Neuron (in vitro differentiated cells): ENCODE data around the gene EDA.

Experiments
- H2AFZ ChIP-seq: one replicate; pipeline ENCODE4 v1.6.1; 2013; ENCODE audit warnings: low read depth, mild to moderate bottlenecking, inconsistent platforms, low read length, moderate library complexity
- H3K27me3 ChIP-seq: one replicate; pipeline ENCODE4 v1.6.1; 2013; ENCODE audit warnings: low read length; ENCODE audit not compliant: insufficient read depth
- H3K36me3 ChIP-seq: one replicate; pipeline ENCODE4 v1.6.1; 2013; ENCODE audit warnings: low read length; ENCODE audit not compliant: insufficient read depth
- H3K4me1 ChIP-seq: one replicate; pipeline ENCODE4 v1.6.1; 2013; ENCODE audit warnings: low read length; ENCODE audit not compliant: insufficient read depth
- H3K4me3 ChIP-seq: 2 replicates; pipeline ENCODE4 v1.5.1; 2013; ENCODE audit warnings: mild to moderate bottlenecking, low read length, moderate library complexity
- H3K9me3 ChIP-seq: one replicate; pipeline ENCODE4 v1.6.1; 2013; ENCODE audit warnings: low read length

Gene EDA

DNA sequence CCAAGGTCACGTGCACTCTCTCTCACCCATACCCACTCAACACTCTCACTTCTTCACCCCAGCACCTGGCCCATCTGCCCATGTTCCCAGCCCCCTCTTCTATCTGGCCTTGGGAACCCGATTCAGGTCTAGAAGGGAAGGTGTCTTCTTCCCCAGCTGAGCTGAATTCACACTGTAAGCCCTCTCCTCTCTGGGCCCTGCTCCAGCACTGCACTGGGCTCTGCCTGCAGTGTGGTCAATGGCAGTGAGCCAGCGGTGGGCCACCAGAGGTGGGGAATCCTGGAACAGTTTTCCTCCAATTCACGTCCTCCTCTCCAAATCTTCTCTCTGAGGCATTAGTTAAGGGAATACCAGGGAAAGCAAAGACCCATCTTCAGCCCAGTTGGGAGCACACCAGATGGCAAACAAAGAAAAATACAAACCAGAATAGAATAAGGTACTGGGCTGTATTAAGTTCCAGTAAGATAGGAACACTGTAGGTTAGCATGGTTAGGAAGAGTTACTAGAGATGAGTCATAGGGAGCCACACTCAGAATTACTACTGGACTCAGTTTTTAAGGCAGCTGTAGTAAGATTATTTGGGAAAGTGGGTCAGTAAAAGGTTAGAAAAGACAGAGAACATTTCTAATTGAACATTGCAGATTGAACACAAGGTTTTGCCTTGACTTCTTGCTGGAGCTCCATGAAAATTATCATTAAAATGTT, 428.8 kb downstream of the EDA start:
- H3K27me3 ChIP-seq, result peaks cover 8% of the 10 kb centered on the region
- H3K4me1 ChIP-seq, result no peaks in the 10 kb centered on the region
- H3K4me3 ChIP-seq, result no peak overlapping the region
- no peak overlapping the region for H2AFZ ChIP-seq
- no peaks in the 10 kb centered on the region for H3K9me3 ChIP-seq
- no peaks in the 10 kb centered on the region for H3K36me3 ChIP-seq

GRCh38 chrX:70046978-70047377, 431.1 kb downstream of the EDA start:
- Histone ChIP-seq H3K9me3 (no peaks in the 10 kb centered on the region), H3K4me1 (no peaks in the 10 kb centered on the region), H3K36me3 (no peaks in the 10 kb centered on the region), H3K27me3 (peaks cover 2% of the 10 kb centered on the region), H3K4me3 (no peak overlapping the region), H2AFZ (no peak overlapping the region)

GRCh38 chrX:70049406-70049805, 433.5 kb downstream of the EDA start:
- Histone ChIP-seq H3K4me1 (no peaks in the 10 kb centered on the region), H3K27me3 (peaks cover 2% of the 10 kb centered on the region), H2AFZ (no peak overlapping the region), H3K9me3 (no peaks in the 10 kb centered on the region), H3K4me3 (no peak overlapping the region), H3K36me3 (no peaks in the 10 kb centered on the region)

GRCh38 chrX:70049925-70050324, 434.0 kb downstream of the EDA start, which contains the start of gene AWAT2:
AWAT2 (minus strand) TSS chrX:70049938; CDS start chrX:70049932, 6 bp downstream.
- H3K4me3 ChIP-seq, result no peak within 1 kb of the TSS
- peaks cover 2% of the 10 kb centered on the region for H3K27me3 ChIP-seq
- no peaks in the 10 kb centered on the region for H3K4me1 ChIP-seq
- no peak within 1 kb of the TSS for H2AFZ ChIP-seq
- no peaks in the 10 kb centered on the region for H3K36me3 ChIP-seq
- no peaks in the 10 kb centered on the region for H3K9me3 ChIP-seq

DNA sequence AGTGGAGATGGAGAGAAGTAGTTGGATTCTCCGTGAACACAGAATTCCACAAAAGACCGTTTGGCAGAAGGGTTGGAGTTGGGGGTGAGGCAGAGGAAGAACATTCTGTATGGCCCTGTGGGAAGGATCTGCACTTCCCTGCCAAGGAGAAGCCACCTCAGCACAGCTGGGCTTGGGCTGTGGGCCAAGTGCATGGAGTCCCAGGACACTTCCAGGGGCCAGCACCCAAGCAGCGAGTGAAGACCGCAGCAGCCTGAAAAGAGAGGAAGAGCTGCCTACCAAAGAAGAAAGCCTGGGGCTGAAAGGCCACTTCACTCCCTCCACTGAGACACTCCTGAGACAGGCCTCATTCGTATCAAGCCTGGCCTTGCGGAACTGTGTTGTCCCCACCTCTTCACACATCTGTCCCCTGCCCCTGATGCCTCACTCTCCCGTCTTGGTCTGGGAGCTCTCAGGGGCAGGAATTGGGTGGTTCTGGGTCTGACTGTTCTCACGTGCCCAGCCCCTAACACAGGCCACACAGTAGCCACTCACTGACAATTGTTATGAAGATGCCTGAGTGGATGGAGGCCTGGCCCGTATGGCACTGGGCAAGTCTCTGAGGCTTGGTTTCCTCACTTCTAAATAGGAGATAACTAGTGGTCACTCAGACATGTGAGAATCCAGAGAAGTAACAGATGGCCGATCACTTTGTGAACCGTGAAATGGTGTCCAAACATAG, 437.1 kb downstream of the EDA start:
- H2AFZ ChIP-seq, result no peak overlapping the region
- no peaks in the 10 kb centered on the region for H3K4me1 ChIP-seq
- no peaks in the 10 kb centered on the region for H3K36me3 ChIP-seq
- H3K27me3 ChIP-seq, result no peaks in the 10 kb centered on the region
- H3K9me3 ChIP-seq, result no peaks in the 10 kb centered on the region
- H3K4me3 ChIP-seq, result no peak overlapping the region

GRCh38 chrX:70054391-70054790, 438.5 kb downstream of the EDA start:
- Histone ChIP-seq H3K4me3 (no peak overlapping the region), H3K4me1 (no peaks in the 10 kb centered on the region), H2AFZ (no peak overlapping the region), H3K9me3 (no peaks in the 10 kb centered on the region), H3K36me3 (no peaks in the 10 kb centered on the region), H3K27me3 (no peaks in the 10 kb centered on the region)

- Histone ChIP-seq H3K27me3 (peaks cover 3% of the 10 kb centered on the region), H2AFZ (no peak within 1 kb of the TSS), H3K4me3 (no peak within 1 kb of the TSS), H3K36me3 (no peaks in the 10 kb centered on the region), H3K9me3 (no peaks in the 10 kb centered on the region), H3K4me1 (no peaks in the 10 kb centered on the region)
Observed at GRCh38 chrX:70062076-70062475, 446.2 kb downstream of the EDA start, which contains the start of gene OTUD6A. OTUD6A (plus strand) TSS chrX:70062457; CDS start chrX:70062525, 68 bp downstream.

- Histone ChIP-seq H3K9me3 (no peaks in the 10 kb centered on the region), H3K4me3 (no peak overlapping the region), H3K27me3 (peaks cover 3% of the 10 kb centered on the region), H2AFZ (no peak overlapping the region), H3K4me1 (no peaks in the 10 kb centered on the region), H3K36me3 (no peaks in the 10 kb centered on the region)
Observed at GRCh38 chrX:70062961-70063550, 447.1 kb downstream of the EDA start.

DNA sequence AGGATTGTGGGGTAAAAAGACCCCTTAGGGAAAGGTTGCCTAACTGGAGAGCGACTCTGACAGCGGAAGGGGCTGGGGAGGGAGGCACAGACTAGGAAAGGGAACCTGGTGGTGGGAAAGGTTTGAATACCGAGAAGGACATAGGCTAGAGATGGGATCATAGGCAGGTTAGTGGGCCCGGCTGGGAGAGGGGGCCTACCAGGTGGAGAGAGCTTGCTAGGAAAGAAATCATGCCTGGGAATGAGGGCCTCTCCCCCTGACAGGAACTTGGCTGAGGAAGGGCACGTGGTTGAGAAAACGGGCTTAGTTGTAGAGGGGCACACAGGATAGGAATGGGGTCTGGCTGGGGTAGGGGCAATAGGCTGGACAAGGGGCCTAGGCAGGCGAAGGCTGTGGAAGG, 450.7 kb downstream of the EDA start:
- no peaks in the 10 kb centered on the region for H3K4me1 ChIP-seq
- H3K36me3 ChIP-seq, result no peaks in the 10 kb centered on the region
- H3K4me3 ChIP-seq, result no peak overlapping the region
- peaks cover 8% of the 10 kb centered on the region for H3K27me3 ChIP-seq
- no peaks in the 10 kb centered on the region for H3K9me3 ChIP-seq
- H2AFZ ChIP-seq, result no peak overlapping the region

GRCh38 chrX:70079297-70079696, 463.4 kb downstream of the EDA start:
- Histone ChIP-seq H3K4me1 (no peaks in the 10 kb centered on the region), H3K9me3 (no peaks in the 10 kb centered on the region), H2AFZ (no peak overlapping the region), H3K27me3 (no peaks in the 10 kb centered on the region), H3K4me3 (no peak overlapping the region), H3K36me3 (no peaks in the 10 kb centered on the region)

DNA sequence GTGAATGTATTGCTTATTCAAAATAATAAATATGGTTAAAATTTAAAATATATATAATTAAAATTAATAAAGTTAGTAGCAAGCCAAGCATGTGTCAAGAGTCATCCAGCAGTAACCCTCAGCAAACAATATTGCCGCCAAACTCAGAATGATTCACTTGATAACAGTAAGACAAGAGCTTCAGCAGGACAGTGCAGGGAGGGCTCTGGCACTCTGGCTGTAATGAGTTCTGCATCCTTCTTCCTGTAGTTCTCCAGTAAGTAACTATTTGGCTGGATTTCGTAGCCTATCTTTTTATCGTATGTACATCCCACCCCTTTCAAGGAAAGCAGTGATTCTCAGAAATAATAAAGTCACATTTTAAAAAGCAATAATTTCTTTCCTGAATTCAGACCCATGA, 464.0 kb downstream of the EDA start:
- H3K4me1 ChIP-seq, result no peaks in the 10 kb centered on the region
- H3K9me3 ChIP-seq, result no peaks in the 10 kb centered on the region
- H3K27me3 ChIP-seq, result no peaks in the 10 kb centered on the region
- no peak overlapping the region for H2AFZ ChIP-seq
- no peaks in the 10 kb centered on the region for H3K36me3 ChIP-seq
- no peak overlapping the region for H3K4me3 ChIP-seq

GRCh38 chrX:70082723-70083122, 466.8 kb downstream of the EDA start:
- Histone ChIP-seq H2AFZ (no peak overlapping the region), H3K27me3 (no peaks in the 10 kb centered on the region), H3K4me1 (no peaks in the 10 kb centered on the region), H3K36me3 (no peaks in the 10 kb centered on the region), H3K9me3 (no peaks in the 10 kb centered on the region), H3K4me3 (no peak overlapping the region)

- H2AFZ ChIP-seq, result no peak overlapping the region
- H3K9me3 ChIP-seq, result no peaks in the 10 kb centered on the region
- H3K4me3 ChIP-seq, result no peak overlapping the region
- H3K27me3 ChIP-seq, result no peaks in the 10 kb centered on the region
- H3K4me1 ChIP-seq, result no peaks in the 10 kb centered on the region
- H3K36me3 ChIP-seq, result no peaks in the 10 kb centered on the region
Observed at GRCh38 chrX:70084592-70085240, 468.8 kb downstream of the EDA start.
